Islet of Langerhans (tissue), 1 donor: ENCODE results near the gene RFLNA.
"Not testable (repeated sequence)": the region's sequence is repeated elsewhere in the genome, so short reads cannot be mapped to it uniquely, and the experiment has no call there.

ENCODE experiments used
- FAIRE-seq: peaks from one replicate; lab custom pipeline; 2011; peaks lifted over from hg19 to GRCh38; lab: Jason Lieb, UNC

RFLNA gene

DNA sequence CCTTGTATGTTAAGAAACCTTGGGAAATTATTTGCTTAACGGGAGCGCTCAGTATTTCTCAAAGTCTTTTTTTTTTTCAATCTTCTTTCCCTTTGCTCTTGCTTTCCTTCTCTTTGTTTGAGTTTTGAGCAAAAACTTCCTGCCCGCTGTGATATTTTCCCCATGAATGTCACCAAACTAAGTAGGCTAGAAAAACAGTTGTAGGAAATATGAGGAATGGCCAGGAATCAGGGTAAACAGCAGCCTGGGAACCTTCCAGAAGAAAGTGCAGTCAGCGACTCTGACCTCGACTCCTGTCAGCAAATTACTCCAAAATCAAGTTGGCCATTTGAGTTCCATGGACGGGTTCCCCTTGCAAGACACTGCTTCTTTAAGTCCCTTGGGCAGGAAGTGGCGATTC is 11.6 kb upstream of the RFLNA start:
- no peak for FAIRE-seq

DNA sequence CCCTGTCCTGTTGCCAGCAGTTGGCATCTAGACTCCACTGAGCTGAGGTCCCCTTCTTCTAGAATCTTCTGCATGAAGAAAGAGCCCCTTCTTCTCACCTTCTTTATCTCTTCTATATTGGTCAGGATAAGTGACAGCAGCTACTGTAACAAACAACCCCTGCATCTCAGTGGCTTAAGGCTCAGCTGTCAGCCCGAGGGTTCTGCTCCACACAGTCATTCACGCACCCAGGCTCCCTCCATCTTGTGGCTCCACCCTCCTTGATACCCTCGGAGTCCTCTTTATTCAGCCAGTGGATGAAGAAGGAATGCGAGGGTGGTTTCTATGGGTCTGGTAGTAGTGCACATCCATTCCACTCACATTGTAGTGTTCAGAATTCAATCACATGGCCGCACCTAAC is 10.5 kb upstream of the RFLNA start:
- no peak for FAIRE-seq

DNA sequence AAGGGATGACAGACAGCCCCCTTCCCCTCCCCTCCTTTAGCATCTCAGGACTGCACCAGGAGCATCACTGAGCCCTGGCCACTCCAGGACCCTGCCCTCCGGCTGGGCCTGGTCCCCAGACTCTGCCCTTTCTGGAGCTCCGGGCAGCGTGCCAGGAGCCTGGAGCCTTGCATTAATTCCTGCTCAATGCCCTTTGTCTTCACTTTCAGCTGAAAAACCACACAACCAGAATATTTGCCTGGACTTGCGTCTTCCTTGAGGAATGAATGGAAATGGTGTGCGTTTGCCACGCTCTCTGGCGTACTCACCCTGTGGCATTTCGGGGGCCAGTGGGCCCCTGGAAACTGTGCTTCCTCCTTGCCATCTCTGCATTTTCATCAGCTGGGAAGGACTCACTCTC is 8.5 kb upstream of the RFLNA start:
- no peak for FAIRE-seq

DNA sequence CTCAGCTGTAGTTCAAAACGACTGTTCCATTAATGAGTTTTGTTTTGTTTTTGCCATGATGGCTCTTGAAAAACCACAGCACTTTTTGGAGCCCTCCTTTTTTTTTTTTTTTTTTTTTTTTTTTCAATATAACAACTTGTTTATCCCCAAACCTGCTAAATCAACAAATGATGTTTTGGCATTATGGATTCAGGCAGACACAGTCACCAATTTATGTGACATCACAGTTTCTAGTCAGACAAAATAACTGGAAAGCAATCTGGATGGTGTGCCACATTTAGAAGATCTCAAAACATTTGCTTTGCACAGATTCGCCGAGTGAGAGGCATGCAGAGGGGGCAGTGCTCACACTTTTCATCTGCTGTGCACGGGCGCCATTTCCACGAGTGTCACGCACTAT is 7.9 kb upstream of the RFLNA start:
- FAIRE-seq: no peak

DNA sequence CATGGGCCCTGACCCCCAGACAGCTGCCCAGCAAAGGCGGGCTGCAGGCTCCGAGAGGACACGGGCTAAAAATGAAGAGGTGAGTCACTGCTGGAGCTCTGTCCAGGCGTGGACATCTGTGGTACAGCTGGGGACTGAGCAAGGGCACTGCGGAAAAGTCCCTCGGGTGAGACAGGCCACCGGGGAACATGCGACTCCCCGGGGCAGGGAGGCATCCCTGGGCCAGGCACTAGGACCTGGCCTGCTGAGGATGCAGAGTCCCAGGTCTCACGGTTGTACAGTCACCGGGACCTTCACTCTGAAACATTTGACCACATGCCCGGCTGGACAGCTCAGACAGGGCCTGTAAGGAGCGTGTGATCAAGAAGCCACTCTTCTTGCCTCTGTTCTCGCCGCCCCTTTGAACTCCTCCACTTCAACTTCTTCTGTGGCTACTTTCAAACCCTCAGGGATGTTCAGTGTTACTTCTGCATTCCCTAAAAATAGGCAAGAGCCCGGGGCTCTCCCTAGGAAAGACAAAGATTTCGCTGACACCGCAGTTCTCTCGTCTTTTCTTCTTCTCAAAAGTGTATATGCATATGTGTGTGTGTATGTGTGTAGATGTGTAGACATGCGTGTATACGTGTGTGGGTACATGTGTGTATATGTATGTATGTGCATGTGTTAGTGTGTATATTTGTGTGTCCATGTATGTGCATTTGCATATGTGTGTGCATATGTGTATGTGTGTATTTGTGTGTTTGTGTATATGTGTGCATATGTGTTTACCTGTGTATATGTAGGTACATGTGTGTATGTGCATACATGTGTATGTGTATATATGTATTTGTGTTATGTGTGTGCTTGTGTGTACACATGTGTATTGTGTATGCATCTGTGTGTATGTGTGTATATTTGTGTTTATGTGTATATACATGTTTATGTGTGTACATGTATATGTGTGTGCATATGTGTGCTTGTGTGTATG is 5.0 kb upstream of the RFLNA start:
- peak; percentile 36 for FAIRE-seq

DNA sequence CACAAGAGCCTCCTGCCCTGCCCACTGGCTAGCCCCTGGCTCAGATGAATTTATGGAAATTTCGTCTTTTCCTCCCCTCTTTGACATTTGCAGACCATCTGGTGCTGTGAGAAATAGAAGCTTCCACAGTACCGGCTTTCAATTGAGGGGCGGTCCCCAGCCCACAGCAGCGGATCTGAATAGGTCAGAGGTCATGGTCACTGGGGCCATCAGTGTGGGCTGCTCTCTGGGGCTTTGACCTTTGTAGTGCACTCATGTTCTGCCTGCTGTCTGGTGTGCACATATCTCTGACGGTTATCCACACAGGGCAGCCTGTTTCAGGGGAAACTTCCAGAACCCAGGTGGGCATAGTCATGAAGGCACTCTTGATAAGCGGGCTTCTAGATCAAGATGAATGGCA is 2.5 kb upstream of the RFLNA start:
- FAIRE-seq: no peak

DNA sequence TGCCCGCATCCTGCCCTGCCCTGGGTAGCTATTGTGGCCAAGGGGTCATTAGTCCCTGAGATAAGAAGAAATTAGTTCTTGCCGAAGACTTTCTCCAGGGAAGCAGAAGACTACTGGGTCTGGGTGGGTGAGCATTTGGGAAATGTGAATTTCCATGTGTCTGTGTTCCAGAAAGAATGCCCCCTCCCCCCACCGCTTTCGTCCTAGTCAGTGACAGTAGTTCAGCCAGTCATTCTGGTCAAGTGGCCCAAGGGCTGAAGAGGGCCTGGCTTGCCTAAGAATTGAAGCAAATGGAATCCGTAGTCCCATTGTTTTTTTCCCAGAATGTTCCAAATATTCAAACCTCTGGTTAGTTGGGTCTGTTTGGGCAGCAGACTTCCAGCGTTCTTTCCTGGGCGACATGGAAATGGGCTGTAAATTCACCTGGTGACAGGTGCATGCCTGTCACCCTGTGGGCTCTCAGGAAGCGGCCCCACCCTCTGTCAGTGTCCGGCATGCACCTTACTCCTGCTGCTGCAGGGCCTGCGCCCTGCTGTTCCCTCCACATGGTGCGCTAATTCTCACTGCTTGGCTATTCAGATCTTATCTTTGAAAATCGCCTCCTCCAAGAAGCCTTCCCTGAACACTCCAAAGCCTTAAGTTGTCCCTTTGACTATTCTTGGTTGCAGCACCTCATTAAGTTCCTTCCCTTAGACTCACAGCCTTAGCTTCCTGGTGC is 1.4 kb upstream of the RFLNA start:
- no peak for FAIRE-seq

DNA sequence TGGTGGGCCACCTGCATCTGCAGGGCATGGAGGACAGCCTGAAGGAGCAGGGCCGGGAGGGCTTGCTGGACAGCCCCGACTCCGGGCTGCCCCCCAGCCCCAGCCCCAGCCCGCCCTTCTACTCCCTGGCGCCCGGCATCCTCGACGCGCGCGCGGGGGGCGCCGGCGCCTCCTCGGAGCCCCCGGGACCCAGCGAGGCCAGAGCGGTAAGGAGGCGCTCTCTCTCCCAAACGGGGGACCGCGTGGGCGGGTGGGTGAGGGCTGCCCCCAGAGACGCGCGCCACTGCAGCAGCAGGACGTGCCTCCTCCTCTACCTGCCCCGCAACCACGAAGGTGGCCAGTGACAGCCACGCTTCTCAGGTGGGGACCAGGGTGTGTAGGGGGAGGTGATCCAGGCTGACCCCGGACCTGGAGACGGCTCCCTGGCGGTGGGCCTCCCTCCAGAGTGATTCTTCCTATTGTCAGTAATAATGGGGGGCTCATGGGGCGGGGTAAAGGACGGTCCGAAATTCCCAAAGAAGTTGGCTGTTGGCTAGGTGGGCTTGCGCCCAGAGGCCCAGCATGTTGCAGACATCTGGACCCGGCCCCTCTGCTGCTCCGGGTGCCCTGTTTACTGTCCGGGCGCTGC is 652 bp downstream of the RFLNA start:
- FAIRE-seq: no peak

DNA sequence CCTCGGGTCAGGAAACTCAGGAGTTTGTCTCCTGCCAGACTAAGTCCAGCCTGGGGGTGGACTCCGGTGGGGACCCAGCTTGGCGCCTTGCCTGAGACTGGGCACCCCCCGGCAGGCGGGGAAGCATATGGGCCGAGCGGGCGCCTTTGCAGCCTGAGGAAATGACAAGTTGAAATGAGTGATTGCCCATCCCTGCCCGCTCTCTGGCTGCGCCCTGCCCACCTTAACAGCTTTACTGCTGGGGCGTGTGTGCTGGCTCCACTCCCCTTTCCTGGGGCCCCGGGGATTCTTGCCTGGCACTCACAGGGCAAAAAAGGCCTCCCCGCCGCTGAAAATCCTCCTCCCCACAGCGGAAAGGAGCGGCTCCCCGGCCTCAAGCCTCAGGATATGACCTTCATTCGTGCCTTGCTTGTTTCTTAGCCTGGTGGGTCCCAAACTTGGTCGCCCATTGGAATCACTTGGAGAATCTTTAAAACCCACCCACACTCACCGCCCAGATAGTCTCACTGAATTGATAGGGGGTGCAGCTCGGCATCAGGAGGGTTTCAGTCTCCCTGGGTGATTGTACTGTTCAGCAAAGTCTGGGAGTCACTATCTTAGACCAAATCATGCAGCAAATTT is 1.5 kb downstream of the RFLNA start:
- FAIRE-seq: no peak

DNA sequence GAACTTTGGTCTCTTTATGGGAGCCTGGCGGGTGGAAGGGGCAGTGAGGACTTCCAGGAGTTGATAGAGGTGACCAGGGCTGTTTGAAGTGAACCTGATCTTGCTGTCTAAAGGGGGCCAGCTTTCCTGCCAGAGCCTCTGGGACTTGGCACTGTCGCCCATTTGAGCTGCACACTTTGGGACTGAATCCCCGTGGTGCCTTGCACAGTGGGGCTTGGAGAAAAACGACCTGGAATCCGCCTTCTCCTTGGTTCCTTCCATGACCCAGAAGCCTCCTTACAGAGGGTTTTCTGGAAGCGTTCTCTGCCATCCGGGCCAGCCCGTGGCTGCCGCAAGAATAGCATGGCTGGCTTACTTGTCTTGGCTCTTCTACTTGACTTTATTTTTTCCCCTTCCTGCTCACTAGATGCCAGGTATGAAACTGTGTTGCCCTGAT is 2.0 kb downstream of the RFLNA start:
- no peak for FAIRE-seq

DNA sequence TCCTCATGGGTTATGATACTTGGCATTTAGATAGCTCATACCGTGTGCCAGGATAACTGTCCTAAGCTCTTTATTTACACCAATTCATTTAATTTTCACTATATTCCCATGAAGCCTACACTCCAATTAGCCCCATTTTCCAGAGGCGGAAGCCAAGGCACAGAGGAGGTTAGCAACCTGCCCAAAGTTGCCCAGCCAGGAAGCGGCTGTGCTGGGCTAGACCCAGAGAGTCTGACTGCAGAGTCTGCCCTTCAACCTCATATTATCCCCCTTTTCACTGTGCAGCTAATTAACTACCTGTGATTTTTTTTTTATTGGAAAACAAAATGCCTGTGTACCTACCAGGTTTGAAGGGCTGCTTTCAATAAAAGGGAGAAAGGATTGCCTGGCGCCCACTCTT is 2.5 kb downstream of the RFLNA start:
- no peak for FAIRE-seq

DNA sequence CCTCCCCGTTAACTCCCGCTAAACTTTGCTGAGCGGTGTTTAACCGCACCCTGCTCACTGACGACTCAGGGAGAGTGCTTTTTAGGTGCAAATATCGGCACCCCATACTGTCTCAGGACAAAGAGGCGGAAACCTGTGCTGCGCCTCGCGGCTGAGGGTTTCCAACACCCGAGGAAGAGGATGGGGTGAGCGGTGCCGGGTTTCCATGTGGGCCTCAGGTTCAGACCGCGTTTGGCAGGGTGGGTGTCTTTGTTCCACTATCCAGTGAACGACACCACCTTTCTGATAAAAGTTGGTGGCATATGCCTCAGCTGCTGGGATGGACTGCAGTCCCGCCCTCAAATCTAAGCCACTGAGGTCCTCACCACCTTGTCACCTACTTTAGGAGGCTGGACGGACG is 3.0 kb downstream of the RFLNA start:
- FAIRE-seq: no peak

DNA sequence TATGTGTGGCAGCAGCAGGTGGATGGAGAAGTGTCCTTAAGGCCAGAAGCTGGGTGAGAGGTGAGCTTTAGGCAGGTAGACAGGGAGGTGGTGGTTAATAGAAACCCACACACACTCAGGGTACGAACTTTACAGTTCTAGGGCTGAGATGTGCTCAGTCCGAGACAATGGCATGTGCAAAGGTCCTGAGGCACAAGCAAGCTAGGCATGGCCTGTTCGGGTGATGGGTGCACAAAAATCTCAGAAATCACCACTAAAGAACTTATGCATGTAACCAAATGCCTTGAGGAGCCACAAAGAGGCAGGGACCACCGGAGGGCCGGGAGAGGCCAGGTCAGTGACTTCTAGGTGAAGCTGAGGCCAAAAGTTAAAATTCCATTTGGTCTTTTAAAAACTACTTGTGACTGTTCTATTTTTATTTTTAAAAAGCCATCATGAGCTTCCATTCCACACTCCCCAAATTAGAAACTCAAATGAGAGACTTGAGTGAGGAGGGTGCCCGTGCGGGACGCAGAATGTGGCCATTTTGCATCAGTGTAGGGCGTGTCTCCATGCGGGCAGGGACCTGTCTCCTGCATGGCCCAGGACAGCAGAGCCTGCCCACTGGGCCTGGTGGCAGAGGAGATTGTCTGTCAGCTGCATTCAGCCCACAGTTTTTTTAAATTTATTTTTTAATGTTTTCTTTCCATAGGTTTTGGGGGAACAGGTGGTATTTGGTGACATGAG is 4.0 kb downstream of the RFLNA start:
- no peak for FAIRE-seq

DNA sequence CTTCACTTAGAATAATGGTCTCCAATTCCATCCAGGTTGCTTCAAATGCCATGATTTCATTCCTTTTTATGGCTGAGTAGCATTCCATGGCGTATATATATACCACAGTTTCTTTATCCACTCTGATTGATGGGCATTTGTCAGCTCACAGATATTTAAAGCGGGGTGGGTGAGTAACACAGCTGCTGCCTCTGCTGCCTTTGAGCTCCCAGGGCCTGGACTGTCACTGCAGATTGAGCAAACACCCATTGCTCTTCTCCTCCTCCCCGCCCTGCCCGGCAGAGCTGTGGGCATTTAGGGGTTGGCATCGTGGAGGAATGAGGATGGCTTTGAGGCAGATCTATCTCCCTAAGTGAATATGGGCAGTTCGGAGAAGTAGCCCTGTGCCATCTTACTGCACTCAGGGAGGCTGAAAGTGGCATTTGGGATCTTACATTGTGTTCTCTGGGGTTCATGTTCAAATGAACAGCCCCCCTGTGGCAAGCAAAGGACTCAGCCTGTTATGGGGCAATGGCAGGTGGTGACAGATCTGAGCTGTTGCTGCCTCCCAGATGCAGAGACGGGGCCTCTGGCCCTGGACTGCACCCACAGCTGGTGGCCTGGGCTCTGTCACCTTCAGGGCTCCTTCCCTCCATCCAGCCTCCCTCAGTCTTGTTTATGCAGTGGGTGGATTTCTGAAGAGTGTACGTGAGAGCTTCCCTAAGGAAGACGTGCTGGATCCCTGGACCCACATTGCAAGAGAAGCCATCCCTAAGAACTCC is 4.9 kb downstream of the RFLNA start:
- FAIRE-seq: no peak

DNA sequence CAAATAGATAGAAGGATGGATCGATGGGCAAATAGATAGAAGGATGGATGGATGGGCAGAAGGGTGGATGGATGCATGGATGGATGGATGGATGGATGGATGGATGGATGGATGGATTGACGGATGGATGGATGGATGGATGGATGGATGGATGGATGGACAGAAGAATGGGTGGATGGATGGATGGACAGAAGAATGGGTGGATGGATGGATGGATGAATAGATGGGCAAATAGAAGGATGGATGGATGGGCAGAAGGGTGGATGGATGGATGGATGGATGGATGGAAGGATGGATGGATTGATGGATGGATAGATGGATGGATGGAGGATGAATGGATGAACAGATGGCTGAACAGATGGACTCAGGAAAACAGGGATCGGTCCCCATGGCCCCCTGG is 5.8 kb downstream of the RFLNA start:
- FAIRE-seq: not testable (repeated sequence)

DNA sequence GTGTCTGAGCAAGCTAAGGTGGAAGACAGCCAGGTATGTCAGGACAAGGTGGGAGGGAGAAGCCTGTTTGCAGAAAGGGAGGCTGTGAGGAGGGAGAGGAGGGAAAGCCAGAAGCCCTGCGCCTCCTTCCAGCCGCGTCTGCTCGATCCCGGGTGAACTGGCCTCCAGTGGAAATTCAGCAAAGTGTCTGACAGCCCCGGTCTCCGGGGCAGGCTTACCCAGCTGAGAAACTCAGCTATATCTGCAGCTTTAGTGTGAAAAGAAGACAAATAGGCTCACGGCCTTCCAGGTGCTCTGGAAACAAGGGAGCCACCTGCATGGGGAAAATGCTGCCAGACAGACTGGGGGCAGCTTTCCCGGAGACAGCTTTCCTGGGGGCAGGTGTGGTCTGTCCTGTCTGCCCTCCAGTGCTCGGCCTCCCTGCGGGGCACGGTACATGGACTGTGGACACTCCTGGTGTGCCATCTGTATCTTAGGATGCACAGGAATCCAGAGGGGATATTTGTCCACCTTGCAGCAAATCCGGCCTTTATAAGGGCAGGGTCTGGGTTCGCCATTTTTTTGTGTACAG is 6.3 kb downstream of the RFLNA start:
- no peak for FAIRE-seq

DNA sequence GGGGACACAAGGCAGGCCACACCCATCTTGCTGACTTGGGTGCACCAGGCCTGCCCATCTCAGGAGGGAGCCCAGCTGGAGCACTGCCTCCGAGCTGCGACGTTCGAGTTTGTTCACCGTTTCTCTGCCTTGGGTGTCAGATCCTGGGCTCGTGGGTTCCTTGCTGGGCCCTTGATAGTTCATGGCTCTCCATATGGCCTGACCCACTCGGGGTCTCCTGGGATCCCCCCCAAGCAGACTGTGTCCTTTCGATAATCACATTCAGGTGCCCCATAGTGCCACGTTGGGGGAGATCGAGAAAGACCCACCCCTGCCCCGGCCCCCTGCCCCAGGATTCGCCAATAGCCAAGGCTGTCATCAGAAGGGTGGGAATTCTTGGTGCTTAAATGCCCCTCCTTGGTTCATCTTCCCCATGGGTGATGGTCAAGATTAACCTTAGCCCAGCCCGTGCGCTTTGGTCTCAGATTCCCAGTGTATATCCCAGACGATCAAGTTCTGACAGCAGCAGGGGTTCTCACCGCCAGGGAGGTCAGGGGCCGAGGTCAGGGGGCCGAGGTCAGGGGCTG is 7.4 kb downstream of the RFLNA start:
- no peak for FAIRE-seq

DNA sequence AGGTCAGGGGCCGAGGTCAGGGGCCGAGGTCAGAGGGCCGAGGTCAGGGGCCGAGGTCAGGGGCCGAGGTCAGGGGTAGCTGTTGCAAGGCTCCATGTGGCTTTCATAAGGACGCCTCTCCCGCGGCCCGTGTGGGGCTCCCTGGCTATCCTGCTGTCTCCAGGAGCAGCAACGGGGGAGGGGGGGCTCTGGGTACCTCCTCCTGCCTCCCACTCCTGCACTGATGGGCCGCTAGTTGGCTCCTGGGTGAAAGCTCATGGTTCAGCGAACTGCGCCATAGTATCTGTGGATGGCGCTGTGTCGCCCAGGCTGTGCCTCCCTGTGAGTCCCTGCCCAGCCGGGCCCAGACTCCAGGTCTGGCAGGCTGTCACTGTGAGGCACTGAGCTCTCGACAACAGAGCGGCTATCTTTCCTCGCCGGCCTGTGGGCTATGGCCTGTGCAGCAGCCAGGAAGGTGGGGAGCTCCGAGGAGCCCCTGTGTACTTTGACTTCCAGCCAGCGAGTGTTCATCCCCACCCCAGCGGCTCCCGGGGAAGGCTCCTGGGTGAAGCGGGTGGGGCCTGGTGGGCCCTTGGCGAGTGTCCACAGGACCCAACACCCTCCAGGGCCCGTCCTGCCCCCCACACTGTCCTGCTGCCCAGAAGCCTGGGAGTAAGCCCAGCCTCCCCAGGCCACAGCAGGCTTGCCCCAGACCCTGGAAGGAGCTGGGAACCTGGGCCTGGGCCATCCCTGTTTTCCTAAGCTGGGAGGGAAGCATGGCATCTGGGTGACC is 8.1 kb downstream of the RFLNA start:
- FAIRE-seq: no peak

DNA sequence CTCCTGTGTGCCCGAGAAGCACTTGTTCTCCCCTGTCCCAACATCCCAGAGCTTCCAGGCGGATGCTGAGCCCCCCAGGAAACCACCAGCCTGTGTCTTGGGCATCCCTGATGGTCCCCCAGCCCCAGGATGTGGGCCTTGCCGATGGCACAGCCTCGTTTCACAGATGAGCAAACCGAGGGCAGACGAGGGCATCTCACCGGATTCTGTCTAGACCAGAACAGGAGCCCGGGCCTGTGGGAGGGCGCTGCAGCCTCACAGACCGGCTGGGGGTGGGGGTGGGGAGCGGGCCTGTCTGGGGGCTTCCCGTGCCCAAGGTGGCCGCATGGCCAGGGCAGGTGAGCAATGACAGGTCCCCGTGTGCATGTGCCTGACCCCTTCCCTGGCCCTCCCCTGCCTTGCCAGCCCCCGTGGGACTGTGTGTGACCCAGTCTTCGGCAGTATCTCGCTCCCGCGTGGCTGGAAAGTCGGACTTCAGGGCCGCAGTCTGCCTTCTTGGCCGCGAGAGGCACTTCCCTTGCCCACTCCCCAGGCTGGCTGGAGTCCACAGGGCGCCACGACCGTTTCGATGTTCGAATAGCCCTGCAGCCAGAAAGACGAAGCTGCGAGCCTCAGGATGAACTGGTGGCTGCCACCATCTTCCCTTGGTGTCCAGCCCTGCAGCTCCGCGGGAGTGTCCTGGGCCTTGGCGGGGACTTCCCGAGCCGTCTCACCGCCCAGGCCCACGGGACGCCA is 8.9 kb downstream of the RFLNA start:
- no peak for FAIRE-seq
